NCI-H187 treated with DMSO at 0.1 percent for 48 hours (cell line): ENCODE results near the gene OR2T29.
"Not testable (repeated sequence)": the region's sequence is repeated elsewhere in the genome, so short reads cannot be mapped to it uniquely, and the experiment has no call there.

Source experiments
- DNase-seq: peaks from one replicate; lab custom pipeline; 2025; lab: John Stamatoyannopoulos, UW

OR2T29 gene

GRCh38 chr1:248510217-248510616 is 52.4 kb downstream of the OR2T29 start:
- DNase-seq: not testable (repeated sequence)

DNA sequence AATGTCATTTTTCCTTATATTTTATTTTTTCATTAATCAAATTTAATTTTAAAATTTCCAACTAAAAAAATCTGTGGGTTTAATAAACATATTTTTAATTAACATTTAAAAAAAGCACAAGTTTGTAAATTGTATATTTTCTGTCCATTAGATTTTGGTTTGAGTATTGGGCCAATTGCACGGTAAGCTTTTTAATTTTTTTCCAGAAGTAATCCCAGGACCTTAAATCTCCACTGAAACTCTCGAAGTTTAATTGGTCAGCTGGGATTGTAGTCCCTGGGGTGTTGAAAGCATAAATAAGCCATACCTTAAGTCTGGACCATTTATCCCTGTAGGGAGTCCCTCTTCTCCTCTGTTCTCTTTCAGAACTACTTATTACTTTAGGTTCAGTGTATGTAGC is 54.8 kb downstream of the OR2T29 start, which contains the start of gene OR2G6:
OR2G6 (plus strand) TSS at position 301 of the 400 bp plus-strand sequence. CDS start 13,574 bp downstream, outside the sequence.
- not testable (repeated sequence) for DNase-seq
